Prostate gland (tissue), 2 donors: ENCODE data around the gene AP1G2. TPM values are rescaled to one million over a fixed set of nuclear protein-coding genes. Genes with fewer than 3 reads are reported as not detected.

Experiments used
- DNase-seq: peaks from one replicate; pipeline ENCODE4 v3.0.0-alpha.2; 2019; ENCODE audit warnings: low spot score
- H3K27ac ChIP-seq, 2 donors: fragments of 200-600 bp; sonication (generic); 2 replicates each; pipeline ENCODE4 v1.5.1; 2017 to 2019
- H3K27me3 ChIP-seq: fragments of 200-600 bp; sonication (generic); replicated peaks from 2 replicates; pipeline ENCODE4 v1.5.1; 2019; ENCODE audit not compliant: insufficient read depth
- H3K36me3 ChIP-seq, 2 donors: fragments of 200-600 bp; sonication (generic); 1 replicate in 1 of 2; 2 replicates in 1 of 2; pipeline versions ENCODE4 v1.5.1 to v1.8.1; 2017 to 2019
- H3K4me1 ChIP-seq: fragments of 200-600 bp; sonication (generic); replicated peaks from 2 replicates; pipeline ENCODE4 v1.5.1; 2019
- H3K4me3 ChIP-seq, 2 donors: fragments of 200-600 bp; sonication (generic); 2 replicates each; pipeline ENCODE4 v1.5.1; 2017 to 2019
- H3K9me3 ChIP-seq: fragments of 200-600 bp; sonication (generic); 2 replicates; pipeline ENCODE4 v1.5.1; 2017
- CTCF ChIP-seq, 4 experiments: fragments of 200-600 bp in 2 of 4; fragments of 450-650 bp in 2 of 4; sonication (generic) in 2 of 4; IDR thresholded peaks; 1 replicate in 3 of 4; 2 replicates in 1 of 4; pipeline ENCODE4 v1.5.1; 2016 to 2019; ENCODE audit warnings: antibody characterized with exemption in 4 of 4, mild to moderate bottlenecking in 2 of 4, moderate library complexity in 2 of 4
- POLR2A ChIP-seq: fragments of 450-650 bp; IDR thresholded peaks from one replicate; pipeline ENCODE4 v1.6.1; 2016; ENCODE audit warnings: antibody characterized with exemption, mild to moderate bottlenecking
- POLR2AphosphoS5 ChIP-seq: sonication (generic); formaldehyde crosslinking; IDR thresholded peaks from one replicate; pipeline ENCODE4 v1.6.1; 2017; ENCODE audit warnings: antibody characterized with exemption
- WGBS: methylation state at CpG from one replicate; pipeline ENCODE4 v1.1.5; 2018; 5-methylcytosine and 5-hydroxymethylcytosine counted together
- intact Hi-C: fragments of 100-400 bp; cut with DNase I; formaldehyde crosslinking; loops from one replicate; pipeline ENCODE4 v1.14.2; 2022
- total RNA-seq, 2 donors: library from RNA; depleted of rRNA; stranded (reverse); fragments of >200 nt; gene quantifications; one replicate each; pipeline ENCODE4 v1.1.0, GENCODE V29; 2016

AP1G2 gene
- total RNA-seq, 2 donors from 2014 or later: 95.3 to 134 TPM

GRCh38 chr14:23558346-23559009, 9.1 kb downstream of the AP1G2 start:
- Histone ChIP-seq H3K9me3 (no peaks in the 10 kb centered on the region), H3K36me3 (no peaks in the 10 kb centered on the region), H3K27ac (no peak overlapping the region), H3K4me1 (peaks cover 6% of the 10 kb centered on the region), H3K4me3 (no peak overlapping the region), H3K27me3 (no peaks in the 10 kb centered on the region)
- WGBS: 82% methylated on average over 10 of the region's 10 CpGs
- intact Hi-C loops: no loop called here
- no peak for DNase-seq
- TF ChIP-seq CTCF (IDR thresholded peaks at IDR 0.05) (no peak), POLR2A (no peak), POLR2AphosphoS5 (no peak)

DNA sequence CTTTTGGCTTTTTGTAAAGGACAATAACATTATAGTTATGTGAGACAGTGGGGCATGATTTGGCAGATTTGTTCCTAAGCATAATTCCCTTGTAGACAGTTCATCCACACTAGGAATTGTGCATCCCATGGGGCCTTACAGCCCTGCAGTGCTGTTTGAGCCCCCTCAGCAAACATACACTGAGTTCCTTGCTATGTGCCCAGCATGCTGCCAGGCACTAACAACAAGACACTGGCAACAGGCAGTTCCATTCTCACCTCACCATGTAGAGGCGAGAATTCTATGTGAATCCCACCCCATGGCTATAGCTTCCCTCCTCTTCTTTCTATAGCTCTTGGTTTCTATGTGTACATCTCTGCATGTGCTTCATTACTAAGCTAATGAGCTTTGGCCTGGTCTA, 9.6 kb downstream of the AP1G2 start:
- H3K36me3 ChIP-seq: no peaks in the 10 kb centered on the region
- intact Hi-C loops: no loop called here
- DNase-seq: no peak
- no peaks in the 10 kb centered on the region for H3K9me3 ChIP-seq
- H3K27me3 ChIP-seq: no peaks in the 10 kb centered on the region
- no peak overlapping the region for H3K27ac ChIP-seq
- H3K4me1 ChIP-seq: peaks cover 6% of the 10 kb centered on the region
- TF ChIP-seq POLR2A: no peak
- TF ChIP-seq CTCF (IDR thresholded peaks at IDR 0.05): no peak
- no peak for TF ChIP-seq POLR2AphosphoS5
- no peak overlapping the region for H3K4me3 ChIP-seq
- whole genome bisulfite sequencing: 90% methylated on average over 1 of the region's 1 CpG

DNA sequence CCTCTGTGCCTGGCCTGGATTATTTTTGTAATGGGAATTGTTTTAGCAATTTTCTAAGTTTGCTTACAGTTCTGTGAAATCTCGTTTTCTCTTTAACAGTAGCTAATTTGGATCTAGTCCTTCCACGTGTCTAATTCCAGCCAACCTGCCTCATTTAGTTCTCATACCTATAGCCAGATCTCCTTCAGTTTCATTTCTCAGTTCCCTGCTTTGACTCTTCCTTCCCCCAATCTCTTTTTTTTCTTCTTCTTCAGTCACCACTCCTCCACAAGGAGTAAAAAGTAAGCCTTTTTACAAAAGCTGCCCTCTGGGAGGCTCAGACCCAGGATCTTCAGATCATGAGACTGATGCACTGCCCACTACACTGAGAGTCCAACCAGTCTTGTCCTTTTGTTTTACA, 10.1 kb downstream of the AP1G2 start:
- peaks cover 6% of the 10 kb centered on the region for H3K4me1 ChIP-seq
- H3K36me3 ChIP-seq: no peaks in the 10 kb centered on the region
- no peak for DNase-seq
- WGBS: 32% methylated on average over 2 of the region's 2 CpGs
- H3K9me3 ChIP-seq: no peaks in the 10 kb centered on the region
- no peak overlapping the region for H3K4me3 ChIP-seq
- no peak overlapping the region for H3K27ac ChIP-seq
- TF ChIP-seq POLR2A (no peak), CTCF (IDR thresholded peaks at IDR 0.05) (no peak), POLR2AphosphoS5 (no peak)
- H3K27me3 ChIP-seq: no peaks in the 10 kb centered on the region
- intact Hi-C loops: no loop called here

- Histone ChIP-seq H3K27me3 (no peaks in the 10 kb centered on the region), H3K27ac (peak overlapping the region; percentile 89 to 90), H3K4me3 (peak overlapping the region; percentile 71 to 84), H3K36me3 (no peaks in the 10 kb centered on the region), H3K9me3 (no peaks in the 10 kb centered on the region), H3K4me1 (peaks cover 6% of the 10 kb centered on the region)
- TF ChIP-seq POLR2AphosphoS5: no peak
- TF ChIP-seq CTCF (IDR thresholded peaks at IDR 0.05): no peak
- TF ChIP-seq POLR2A: no peak
- 30% methylated on average over 17 of the region's 17 CpGs for WGBS
- no peak for DNase-seq
- intact Hi-C loops: no loop called here
These were observed 10.7 kb downstream of the AP1G2 start for GRCh38 chr14:23556700-23557440.
